GM12872 (cell line): ENCODE results near the gene ADAMTS12.

Experiments
- TF ChIP-seq, protein P1 (sequence below): IDR thresholded peaks from 3 replicates; pipeline ENCODE4 v1.5.1; 2011; ENCODE audit warnings: low read depth, mild to moderate bottlenecking, low read length, moderate library complexity; ENCODE audit not compliant: insufficient read depth

ADAMTS12 gene

DNA sequence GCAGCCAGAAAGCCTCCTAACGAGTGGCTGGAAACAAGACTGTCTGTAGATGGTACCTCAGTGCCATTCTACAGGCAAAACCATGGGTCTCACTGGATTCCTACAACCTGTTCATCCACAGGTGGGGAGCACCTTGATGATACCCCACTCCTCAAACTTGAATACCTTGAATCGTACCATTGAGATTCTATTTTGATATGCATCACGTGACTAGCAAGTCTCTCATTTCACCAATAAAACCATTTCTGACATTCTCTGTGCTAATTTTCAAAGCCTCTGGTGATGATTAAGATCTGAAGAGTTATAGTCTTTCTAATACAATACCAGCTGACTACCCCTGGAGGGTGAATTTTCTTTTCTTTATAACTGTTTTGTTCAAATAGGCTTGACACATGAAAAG, 188.9 kb downstream of the ADAMTS12 start:
- TF ChIP-seq, protein P1, sequence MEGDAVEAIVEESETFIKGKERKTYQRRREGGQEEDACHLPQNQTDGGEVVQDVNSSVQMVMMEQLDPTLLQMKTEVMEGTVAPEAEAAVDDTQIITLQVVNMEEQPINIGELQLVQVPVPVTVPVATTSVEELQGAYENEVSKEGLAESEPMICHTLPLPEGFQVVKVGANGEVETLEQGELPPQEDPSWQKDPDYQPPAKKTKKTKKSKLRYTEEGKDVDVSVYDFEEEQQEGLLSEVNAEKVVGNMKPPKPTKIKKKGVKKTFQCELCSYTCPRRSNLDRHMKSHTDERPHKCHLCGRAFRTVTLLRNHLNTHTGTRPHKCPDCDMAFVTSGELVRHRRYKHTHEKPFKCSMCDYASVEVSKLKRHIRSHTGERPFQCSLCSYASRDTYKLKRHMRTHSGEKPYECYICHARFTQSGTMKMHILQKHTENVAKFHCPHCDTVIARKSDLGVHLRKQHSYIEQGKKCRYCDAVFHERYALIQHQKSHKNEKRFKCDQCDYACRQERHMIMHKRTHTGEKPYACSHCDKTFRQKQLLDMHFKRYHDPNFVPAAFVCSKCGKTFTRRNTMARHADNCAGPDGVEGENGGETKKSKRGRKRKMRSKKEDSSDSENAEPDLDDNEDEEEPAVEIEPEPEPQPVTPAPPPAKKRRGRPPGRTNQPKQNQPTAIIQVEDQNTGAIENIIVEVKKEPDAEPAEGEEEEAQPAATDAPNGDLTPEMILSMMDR: no peak

- TF ChIP-seq, protein P1: no peak
Observed at GRCh38 chr5:33701951-33702350, 189.8 kb downstream of the ADAMTS12 start.

GRCh38 chr5:33701251-33701650, 190.5 kb downstream of the ADAMTS12 start:
- TF ChIP-seq, protein P1: no peak

GRCh38 chr5:33696411-33696810, 195.4 kb downstream of the ADAMTS12 start:
- TF ChIP-seq, protein P1: no peak

GRCh38 chr5:33692980-33693379, 198.8 kb downstream of the ADAMTS12 start:
- TF ChIP-seq, protein P1: no peak

GRCh38 chr5:33691856-33692255, 199.9 kb downstream of the ADAMTS12 start:
- TF ChIP-seq, protein P1: no peak

GRCh38 chr5:33690374-33691135, 201.2 kb downstream of the ADAMTS12 start:
- TF ChIP-seq, protein P1: no peak
